Retinal pigment epithelial cell (primary cell): Measurements from ENCODE around the gene SKAP2.
A peak's percentile ranks its signal among the peaks of the same experiment; 100 is the strongest.

Source experiments
- DNase-seq: peaks from one replicate; pipeline ENCODE4 v3.0.0-alpha.2; 2010; ENCODE audit warnings: low read depth
- H3K4me3 ChIP-seq: 2 replicates; pipeline ENCODE4 v1.5.1; 2011; ENCODE audit warnings: mild to moderate bottlenecking, low read length, control low read depth, moderate library complexity
- TF ChIP-seq, protein P1 (sequence below): conservative IDR thresholded peaks from 2 replicates; pipeline ENCODE4 v1.5.1; 2011; ENCODE audit warnings: low read depth, low read length, control low read depth, inconsistent platforms

Gene SKAP2, protein sequence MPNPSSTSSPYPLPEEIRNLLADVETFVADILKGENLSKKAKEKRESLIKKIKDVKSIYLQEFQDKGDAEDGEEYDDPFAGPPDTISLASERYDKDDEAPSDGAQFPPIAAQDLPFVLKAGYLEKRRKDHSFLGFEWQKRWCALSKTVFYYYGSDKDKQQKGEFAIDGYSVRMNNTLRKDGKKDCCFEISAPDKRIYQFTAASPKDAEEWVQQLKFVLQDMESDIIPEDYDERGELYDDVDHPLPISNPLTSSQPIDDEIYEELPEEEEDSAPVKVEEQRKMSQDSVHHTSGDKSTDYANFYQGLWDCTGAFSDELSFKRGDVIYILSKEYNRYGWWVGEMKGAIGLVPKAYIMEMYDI

DNA sequence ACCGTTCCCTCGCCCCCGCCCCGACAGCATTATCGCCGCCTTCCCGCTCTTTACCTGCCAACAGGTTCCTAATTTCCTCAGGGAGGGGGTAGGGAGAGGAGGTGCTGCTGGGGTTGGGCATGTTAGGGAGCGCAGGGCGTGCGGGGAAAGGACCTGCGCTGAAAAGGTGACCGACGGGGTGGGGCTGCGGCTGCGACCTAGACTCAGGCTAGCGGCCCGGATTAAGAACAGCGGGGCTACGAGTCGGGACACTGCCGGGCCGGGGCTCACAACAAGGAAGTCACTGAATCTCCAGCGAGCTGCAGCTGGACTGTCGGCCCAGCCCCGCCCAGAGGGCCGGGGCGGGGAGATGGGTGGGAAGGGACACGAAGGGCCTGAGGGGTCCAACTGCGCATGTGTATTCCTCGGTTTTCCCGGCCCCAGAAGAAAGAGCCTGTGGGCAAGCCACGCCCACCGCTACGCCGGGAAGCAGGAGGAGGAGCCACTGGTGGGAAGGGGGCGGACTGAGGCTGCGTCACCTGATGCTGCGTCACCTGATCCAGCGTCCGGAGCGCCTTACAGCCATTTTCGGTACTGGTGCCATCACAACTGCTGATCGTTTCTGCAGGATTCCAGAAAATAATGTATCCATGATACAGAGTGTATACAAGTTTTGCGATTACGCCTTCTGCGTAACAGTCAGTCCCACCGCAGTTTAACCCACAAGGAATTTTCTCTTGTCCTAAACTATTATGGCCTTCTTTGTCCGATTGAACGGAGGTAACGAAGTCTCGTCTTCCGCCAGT, at the start of gene SKAP2:
SKAP2 (minus strand) TSS at position 282 of the 785 bp plus-strand sequence; CDS start at position 121, 161 bp downstream.
- peak; percentile 84 for DNase-seq
- TF ChIP-seq, protein P1, sequence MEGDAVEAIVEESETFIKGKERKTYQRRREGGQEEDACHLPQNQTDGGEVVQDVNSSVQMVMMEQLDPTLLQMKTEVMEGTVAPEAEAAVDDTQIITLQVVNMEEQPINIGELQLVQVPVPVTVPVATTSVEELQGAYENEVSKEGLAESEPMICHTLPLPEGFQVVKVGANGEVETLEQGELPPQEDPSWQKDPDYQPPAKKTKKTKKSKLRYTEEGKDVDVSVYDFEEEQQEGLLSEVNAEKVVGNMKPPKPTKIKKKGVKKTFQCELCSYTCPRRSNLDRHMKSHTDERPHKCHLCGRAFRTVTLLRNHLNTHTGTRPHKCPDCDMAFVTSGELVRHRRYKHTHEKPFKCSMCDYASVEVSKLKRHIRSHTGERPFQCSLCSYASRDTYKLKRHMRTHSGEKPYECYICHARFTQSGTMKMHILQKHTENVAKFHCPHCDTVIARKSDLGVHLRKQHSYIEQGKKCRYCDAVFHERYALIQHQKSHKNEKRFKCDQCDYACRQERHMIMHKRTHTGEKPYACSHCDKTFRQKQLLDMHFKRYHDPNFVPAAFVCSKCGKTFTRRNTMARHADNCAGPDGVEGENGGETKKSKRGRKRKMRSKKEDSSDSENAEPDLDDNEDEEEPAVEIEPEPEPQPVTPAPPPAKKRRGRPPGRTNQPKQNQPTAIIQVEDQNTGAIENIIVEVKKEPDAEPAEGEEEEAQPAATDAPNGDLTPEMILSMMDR, result no peak
- H3K4me3 ChIP-seq, result peak within 1 kb of the TSS; percentile 75

DNA sequence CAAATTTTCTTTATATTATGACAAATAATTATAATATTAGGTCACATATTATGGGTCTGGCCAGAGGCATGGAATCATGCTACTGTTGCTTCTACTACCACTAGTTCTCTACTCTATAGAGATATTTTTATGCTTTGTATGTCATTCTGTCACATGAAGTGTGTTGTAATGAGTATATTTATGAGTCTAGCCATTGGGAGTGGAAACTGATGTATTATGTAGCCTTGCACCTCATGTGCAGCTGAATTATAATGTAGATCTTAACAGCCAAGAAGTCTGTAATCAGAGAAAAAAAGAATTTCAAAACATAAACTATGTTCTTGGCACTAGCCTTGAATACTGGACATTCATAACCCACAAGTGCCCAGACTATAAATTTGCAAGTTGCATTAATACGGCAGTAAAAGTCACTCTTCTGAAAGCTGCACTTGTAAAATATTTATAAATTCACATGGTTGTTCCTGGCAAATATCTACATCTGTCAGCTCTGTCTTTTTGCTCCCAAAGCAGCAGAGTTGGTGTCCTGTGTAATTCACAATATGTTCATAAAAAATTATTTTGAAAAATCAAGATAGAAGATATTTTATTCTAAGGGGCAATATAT, 48.6 kb upstream of the SKAP2 start:
- H3K4me3 ChIP-seq, result no peak overlapping the region
- TF ChIP-seq, protein P1, result no peak
- no peak for DNase-seq

DNA sequence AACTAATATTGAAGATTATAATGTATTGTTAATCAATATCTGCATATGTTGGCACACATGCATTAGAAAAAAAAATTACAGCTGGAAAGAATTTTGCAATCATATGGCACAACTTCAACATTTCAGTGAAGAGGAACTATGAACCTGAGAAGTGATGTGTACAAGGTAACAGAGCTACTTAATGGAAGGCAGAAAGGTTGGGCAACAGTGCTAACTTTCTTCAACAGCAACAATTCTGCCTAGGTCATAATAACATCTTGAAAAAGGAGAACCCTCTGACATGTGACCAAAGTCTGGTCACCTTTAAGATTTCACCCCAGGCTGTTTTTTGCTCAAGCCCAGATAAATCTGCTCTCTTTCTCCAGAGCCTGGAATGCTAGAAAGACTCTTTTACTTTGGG, 47.9 kb upstream of the SKAP2 start:
- TF ChIP-seq, protein P1, result no peak
- DNase-seq, result no peak
- no peak overlapping the region for H3K4me3 ChIP-seq

DNA sequence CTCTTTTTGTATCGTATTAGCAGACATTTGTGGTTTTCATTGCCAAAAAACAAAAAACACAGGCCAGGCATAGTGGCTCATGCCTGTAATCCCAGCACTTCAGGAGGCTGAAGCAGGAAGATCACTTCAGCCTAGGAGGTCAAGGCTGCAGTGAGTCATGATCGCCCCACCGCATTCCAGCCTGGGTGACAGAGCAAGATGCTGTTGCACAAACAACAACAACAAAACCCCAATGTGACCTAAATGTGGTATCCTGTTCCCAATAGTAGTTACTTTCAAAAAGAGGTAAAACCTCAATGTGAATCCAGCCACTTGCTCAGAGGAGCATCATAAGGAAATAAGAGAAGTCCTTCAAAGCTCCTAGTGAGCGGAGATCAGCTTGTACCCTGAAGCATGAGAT, 45.8 kb upstream of the SKAP2 start:
- H3K4me3 ChIP-seq, result no peak overlapping the region
- TF ChIP-seq, protein P1, result no peak
- peak; percentile 7 for DNase-seq

DNA sequence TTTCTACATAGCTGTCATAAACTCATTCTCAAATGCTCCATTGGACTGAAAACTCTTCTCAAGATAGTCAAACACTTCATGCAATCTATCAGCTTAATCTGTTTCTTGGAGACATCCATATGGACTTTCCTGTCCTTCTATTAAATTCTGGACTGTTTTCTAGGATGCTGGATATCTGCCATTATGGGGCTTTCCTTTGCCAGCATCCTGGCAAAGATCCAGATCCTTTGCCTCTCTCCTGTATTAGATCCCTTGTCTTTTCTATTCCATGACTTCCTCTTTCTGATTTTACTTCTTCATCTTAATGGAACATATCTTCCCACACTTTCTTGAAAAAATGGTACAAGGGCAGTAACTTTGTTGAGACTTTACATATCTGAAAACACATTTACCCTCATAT, 35.9 kb upstream of the SKAP2 start:
- TF ChIP-seq, protein P1, result no peak
- DNase-seq, result no peak
- no peak overlapping the region for H3K4me3 ChIP-seq

DNA sequence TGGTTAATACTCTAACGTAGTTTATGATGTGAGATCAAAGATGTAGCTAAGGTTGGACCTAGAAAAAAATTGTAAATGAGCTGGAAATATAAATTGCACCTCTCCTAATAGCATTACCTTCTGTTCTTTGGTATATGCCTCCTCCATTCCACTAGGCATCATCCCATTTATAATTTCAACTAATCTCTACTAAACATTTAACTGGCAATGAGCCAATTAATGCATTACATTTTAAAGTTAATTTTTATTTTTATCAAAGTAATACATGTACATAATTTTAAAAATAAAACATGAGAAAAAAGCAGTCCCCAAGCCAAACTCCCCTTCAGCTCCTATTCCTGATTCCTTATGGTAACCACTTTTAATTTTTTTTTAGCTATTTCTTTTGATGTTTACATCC, 35.1 kb upstream of the SKAP2 start:
- TF ChIP-seq, protein P1, result no peak
- H3K4me3 ChIP-seq, result no peak overlapping the region
- no peak for DNase-seq
